Measurements from ENCODE around the gene FIBP. TPM values are rescaled to one million over a fixed set of nuclear protein-coding genes. Genes with fewer than 3 reads are reported as not detected.
A peak's percentile ranks its signal among the peaks of the same experiment; 100 is the strongest.
"Not testable (repeated sequence)": the region's sequence is repeated elsewhere in the genome, so short reads cannot be mapped to it uniquely, and the experiment has no call there.

The FIBP gene
- polyA plus RNA-seq, 2 donors = 20.7 to 38.1 TPM

- WGBS, 2 donors = 72 to 77% methylated on average over 10 of the region's 10 CpGs
- peak overlapping the region in 1 of 2 donors; percentile 98 for H3K27ac ChIP-seq (ENCODE audit: low read depth in 2 of 2, low read length in 1 of 2)
Observed at GRCh38 chr11:65892661-65893317, 4.5 kb upstream of the FIBP start.

GRCh38 chr11:65892137-65892540 lies 3.9 kb upstream of the FIBP start:
- H3K27me3 ChIP-seq (ENCODE audit: control insufficient read depth in 1 of 2, insufficient read depth in 2 of 2, low read length in 2 of 2); H3K9me3 ChIP-seq (ENCODE audit: control insufficient read depth in 2 of 2, insufficient read depth in 1 of 2, low read depth in 1 of 2, low read length in 1 of 2); H3K36me3 ChIP-seq (ENCODE audit: control insufficient read depth in 2 of 2, insufficient read depth in 2 of 2, low read length in 1 of 2): not testable (repeated sequence)
- H3K27ac ChIP-seq (ENCODE audit: low read depth in 2 of 2, low read length in 1 of 2) = peak overlapping the region; percentile 98
- peak overlapping the region in 1 of 2 donors; percentile 53 for H3K4me3 ChIP-seq (ENCODE audit: low read depth in 1 of 2, low read length in 2 of 2)
- peaks cover 7 to 13% of the 10 kb centered on the region in 2 donors for H3K4me1 ChIP-seq (ENCODE audit: control insufficient read depth in 2 of 2, insufficient read depth in 2 of 2, low read length in 1 of 2)
- WGBS, 2 donors = 59 to 61% methylated on average over 5 of the region's 5 CpGs

More at GRCh38 chr11:65892661-65893317, 4.5 kb upstream of the FIBP start:
- H3K4me1 ChIP-seq (ENCODE audit: control insufficient read depth in 2 of 2, insufficient read depth in 2 of 2, low read length in 1 of 2) = peaks cover 7 to 11% of the 10 kb centered on the region in 2 donors
- H3K4me3 ChIP-seq (ENCODE audit: low read depth in 1 of 2, low read length in 2 of 2) = no peak overlapping the region
- no peaks in the 10 kb centered on the region for H3K27me3 ChIP-seq (ENCODE audit: control insufficient read depth in 1 of 2, insufficient read depth in 2 of 2, low read length in 2 of 2)
- H3K36me3 ChIP-seq (ENCODE audit: control insufficient read depth in 2 of 2, insufficient read depth in 2 of 2, low read length in 1 of 2) = no peaks in the 10 kb centered on the region
- H3K9me3 ChIP-seq (ENCODE audit: control insufficient read depth in 2 of 2, insufficient read depth in 1 of 2, low read depth in 1 of 2, low read length in 1 of 2) = no peaks in the 10 kb centered on the region

GRCh38 chr11:65891219-65892136 lies 3.2 kb upstream of the FIBP start:
- no peaks in the 10 kb centered on the region for H3K36me3 ChIP-seq (ENCODE audit: control insufficient read depth in 2 of 2, insufficient read depth in 2 of 2, low read length in 1 of 2)
- no peaks in the 10 kb centered on the region for H3K27me3 ChIP-seq (ENCODE audit: control insufficient read depth in 1 of 2, insufficient read depth in 2 of 2, low read length in 2 of 2)
- WGBS, 2 donors = 7 to 9% methylated on average over 45 to 57 of the region's 57 CpGs
- peaks cover 7 to 13% of the 10 kb centered on the region in 2 donors for H3K4me1 ChIP-seq (ENCODE audit: control insufficient read depth in 2 of 2, insufficient read depth in 2 of 2, low read length in 1 of 2)
- no peaks in the 10 kb centered on the region for H3K9me3 ChIP-seq (ENCODE audit: control insufficient read depth in 2 of 2, insufficient read depth in 1 of 2, low read depth in 1 of 2, low read length in 1 of 2)
- H3K4me3 ChIP-seq (ENCODE audit: low read depth in 1 of 2, low read length in 2 of 2) = peak overlapping the region; percentile 53 to 77
- peak overlapping the region; percentile 98 for H3K27ac ChIP-seq (ENCODE audit: low read depth in 2 of 2, low read length in 1 of 2)

DNA sequence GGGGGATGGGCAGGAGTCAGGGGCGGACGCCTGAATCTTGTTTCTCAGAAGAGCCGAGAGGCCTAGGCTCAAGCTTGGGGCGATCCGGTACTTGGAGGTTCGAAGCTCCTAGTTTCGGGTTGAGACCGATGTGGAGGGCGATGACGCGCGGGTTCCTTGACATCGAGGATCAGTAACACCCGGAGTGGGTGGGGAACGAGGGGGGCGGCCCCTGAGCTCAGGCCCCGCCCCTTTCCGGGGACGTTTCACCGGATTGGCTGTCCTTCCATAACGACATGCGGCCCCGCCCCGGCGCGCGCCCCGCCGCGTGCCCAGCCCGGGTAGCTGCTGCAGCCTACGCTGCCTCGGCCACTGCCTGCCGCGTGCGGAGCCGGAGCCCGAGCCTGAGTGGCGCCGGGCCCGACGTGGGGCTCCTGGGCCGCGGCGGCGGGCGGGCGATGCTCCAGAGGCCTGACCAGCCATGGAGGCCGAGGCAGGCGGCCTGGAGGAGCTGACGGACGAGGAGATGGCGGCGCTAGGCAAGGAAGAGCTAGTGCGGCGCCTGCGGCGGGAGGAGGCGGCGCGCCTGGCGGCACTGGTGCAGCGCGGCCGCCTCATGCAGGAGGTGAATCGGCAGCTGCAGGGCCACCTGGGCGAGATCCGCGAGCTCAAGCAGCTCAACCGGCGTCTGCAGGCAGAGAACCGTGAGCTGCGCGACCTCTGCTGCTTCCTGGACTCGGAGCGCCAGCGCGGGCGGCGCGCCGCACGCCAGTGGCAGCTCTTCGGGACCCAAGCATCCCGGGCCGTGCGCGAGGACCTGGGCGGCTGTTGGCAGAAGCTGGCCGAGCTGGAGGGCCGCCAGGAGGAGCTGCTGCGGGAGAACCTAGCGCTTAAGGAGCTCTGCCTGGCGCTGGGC lies 2.3 kb upstream of the FIBP start, which contains the start of gene CCDC85B:
CCDC85B (plus strand) TSS at position 350 of the 895 bp plus-strand sequence; CDS start at position 461, 111 bp downstream.
- WGBS, 2 donors = 0% methylated on average over 81 to 94 of the region's 94 CpGs
- H3K27me3 ChIP-seq (ENCODE audit: control insufficient read depth in 1 of 2, insufficient read depth in 2 of 2, low read length in 2 of 2) = no peaks in the 10 kb centered on the region
- H3K9me3 ChIP-seq (ENCODE audit: control insufficient read depth in 2 of 2, insufficient read depth in 1 of 2, low read depth in 1 of 2, low read length in 1 of 2) = no peaks in the 10 kb centered on the region
- H3K4me1 ChIP-seq (ENCODE audit: control insufficient read depth in 2 of 2, insufficient read depth in 2 of 2, low read length in 1 of 2) = peaks cover 7 to 13% of the 10 kb centered on the region in 2 donors
- peak within 1 kb of the TSS; percentile 53 to 77 for H3K4me3 ChIP-seq (ENCODE audit: low read depth in 1 of 2, low read length in 2 of 2)
- H3K36me3 ChIP-seq (ENCODE audit: control insufficient read depth in 2 of 2, insufficient read depth in 2 of 2, low read length in 1 of 2) = peaks cover 0 to 3% of the 10 kb centered on the region in 2 donors
- H3K27ac ChIP-seq (ENCODE audit: low read depth in 2 of 2, low read length in 1 of 2) = peak within 1 kb of the TSS; percentile 98

- Histone ChIP-seq H3K4me3 (ENCODE audit: low read depth in 1 of 2, low read length in 2 of 2) (peak overlapping the region; percentile 54 to 68), H3K27me3 (ENCODE audit: control insufficient read depth in 1 of 2, insufficient read depth in 2 of 2, low read length in 2 of 2) (no peaks in the 10 kb centered on the region), H3K27ac (ENCODE audit: low read depth in 2 of 2, low read length in 1 of 2) (peak overlapping the region; percentile 97 to 98), H3K4me1 (ENCODE audit: control insufficient read depth in 2 of 2, insufficient read depth in 2 of 2, low read length in 1 of 2) (peaks cover 5 to 13% of the 10 kb centered on the region in 2 donors), H3K9me3 (ENCODE audit: control insufficient read depth in 2 of 2, insufficient read depth in 1 of 2, low read depth in 1 of 2, low read length in 1 of 2) (no peaks in the 10 kb centered on the region), H3K36me3 (ENCODE audit: control insufficient read depth in 2 of 2, insufficient read depth in 2 of 2, low read length in 1 of 2) (peaks cover 2 to 26% of the 10 kb centered on the region in 2 donors)
- 4% methylated on average over 22 to 23 of the region's 23 CpGs for WGBS, 2 donors
Observed at GRCh38 chr11:65887723-65888162, 528 bp downstream of the FIBP start.

DNA sequence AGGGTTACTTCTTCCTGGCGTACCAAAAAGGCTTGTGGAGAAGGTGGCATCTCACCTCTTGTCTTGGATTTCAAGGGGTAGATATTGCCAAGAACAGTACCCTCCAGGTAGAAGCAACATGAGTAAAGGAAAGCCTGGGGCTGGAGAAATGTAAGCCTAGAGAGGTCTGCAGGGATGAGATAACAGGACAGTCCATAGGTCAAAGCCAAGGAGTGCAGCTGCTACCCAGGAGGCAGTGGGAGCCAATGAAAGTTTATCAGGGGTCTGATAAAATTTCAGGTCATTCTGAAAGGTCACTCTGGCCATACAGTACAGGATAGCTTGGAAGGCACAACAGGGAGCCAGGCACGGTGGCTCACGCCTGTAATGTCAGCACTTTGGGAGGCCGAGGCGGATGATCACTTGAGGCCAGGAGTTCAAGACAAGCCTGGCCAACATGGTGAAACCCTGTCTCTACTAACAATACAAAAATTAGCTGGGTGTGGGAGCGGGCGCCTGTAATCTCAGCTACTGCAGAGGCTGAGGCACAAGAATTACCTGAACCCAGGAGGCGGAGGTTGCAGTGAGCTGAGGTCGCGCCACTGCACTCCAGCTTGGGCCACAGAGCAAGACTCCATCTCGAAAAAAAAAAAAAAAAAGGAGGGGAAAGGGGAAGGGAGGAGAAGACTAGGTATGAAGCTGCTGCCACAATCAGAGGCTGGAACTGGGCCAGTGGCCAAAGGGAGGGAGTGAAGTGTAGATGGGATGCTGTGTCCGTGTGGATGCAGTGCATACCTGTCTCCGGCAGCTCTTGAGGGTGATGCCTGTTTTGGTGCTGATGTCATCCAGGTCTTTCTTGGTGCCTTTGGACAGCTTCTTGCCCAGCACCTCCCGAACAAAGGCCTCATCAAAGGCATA lies 1.2 kb downstream of the FIBP start:
- WGBS, 2 donors = 80 to 82% methylated on average over 14 of the region's 14 CpGs

DNA sequence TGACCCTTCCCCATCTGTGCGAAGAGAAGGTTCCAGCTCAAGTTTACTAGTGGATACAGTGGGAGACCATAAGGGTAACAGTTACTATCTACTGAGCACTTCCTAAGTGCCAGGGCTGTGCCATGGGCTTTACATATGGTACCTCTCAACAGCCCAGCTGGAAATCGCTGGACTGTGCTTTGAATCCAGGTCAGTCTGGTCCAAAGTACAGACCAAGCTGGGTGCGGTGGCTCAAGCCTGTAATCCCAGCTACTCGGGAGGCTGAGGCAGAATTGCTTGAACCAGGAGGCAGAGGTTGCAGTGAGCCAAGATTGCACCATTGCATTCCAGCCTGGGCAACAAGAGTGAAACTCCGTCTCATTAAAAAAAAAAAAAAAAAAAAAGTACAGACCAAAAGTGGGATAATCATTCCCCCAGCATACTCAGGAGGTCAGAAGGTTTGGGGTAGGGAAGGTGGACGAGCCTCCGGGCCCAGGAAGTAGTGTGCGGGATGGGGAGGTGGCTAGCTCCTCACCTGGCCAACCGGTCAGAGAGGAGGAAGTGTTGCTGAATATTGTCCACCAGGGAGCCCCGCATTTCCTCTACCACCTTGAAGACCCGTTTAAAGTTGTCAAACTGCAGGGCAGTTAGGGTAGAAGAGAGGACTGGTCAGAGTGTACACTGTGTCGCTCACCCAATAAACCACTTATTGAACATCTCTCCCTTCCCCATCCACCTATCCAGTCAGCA lies 2.3 kb downstream of the FIBP start:
- Histone ChIP-seq H3K4me1 (ENCODE audit: control insufficient read depth in 2 of 2, insufficient read depth in 2 of 2, low read length in 1 of 2) (peaks cover 0 to 6% of the 10 kb centered on the region in 2 donors), H3K9me3 (ENCODE audit: control insufficient read depth in 2 of 2, insufficient read depth in 1 of 2, low read depth in 1 of 2, low read length in 1 of 2) (no peaks in the 10 kb centered on the region), H3K36me3 (ENCODE audit: control insufficient read depth in 2 of 2, insufficient read depth in 2 of 2, low read length in 1 of 2) (peaks cover 2 to 34% of the 10 kb centered on the region in 2 donors), H3K27ac (ENCODE audit: low read depth in 2 of 2, low read length in 1 of 2) (no peak overlapping the region), H3K4me3 (ENCODE audit: low read depth in 1 of 2, low read length in 2 of 2) (no peak overlapping the region), H3K27me3 (ENCODE audit: control insufficient read depth in 1 of 2, insufficient read depth in 2 of 2, low read length in 2 of 2) (no peaks in the 10 kb centered on the region)
- 90% methylated on average over 12 of the region's 12 CpGs for WGBS, 2 donors

More for the DNA sequence above, 1.2 kb downstream of the FIBP start:
- Histone ChIP-seq H3K27me3 (ENCODE audit: control insufficient read depth in 1 of 2, insufficient read depth in 2 of 2, low read length in 2 of 2) (no peaks in the 10 kb centered on the region), H3K4me3 (ENCODE audit: low read depth in 1 of 2, low read length in 2 of 2) (peak overlapping the region in 1 of 2 donors; percentile 5), H3K36me3 (ENCODE audit: control insufficient read depth in 2 of 2, insufficient read depth in 2 of 2, low read length in 1 of 2) (peaks cover 2 to 33% of the 10 kb centered on the region in 2 donors), H3K27ac (ENCODE audit: low read depth in 2 of 2, low read length in 1 of 2) (peak overlapping the region; percentile 97 to 98), H3K4me1 (ENCODE audit: control insufficient read depth in 2 of 2, insufficient read depth in 2 of 2, low read length in 1 of 2) (peaks cover 5 to 13% of the 10 kb centered on the region in 2 donors), H3K9me3 (ENCODE audit: control insufficient read depth in 2 of 2, insufficient read depth in 1 of 2, low read depth in 1 of 2, low read length in 1 of 2) (no peaks in the 10 kb centered on the region)

DNA sequence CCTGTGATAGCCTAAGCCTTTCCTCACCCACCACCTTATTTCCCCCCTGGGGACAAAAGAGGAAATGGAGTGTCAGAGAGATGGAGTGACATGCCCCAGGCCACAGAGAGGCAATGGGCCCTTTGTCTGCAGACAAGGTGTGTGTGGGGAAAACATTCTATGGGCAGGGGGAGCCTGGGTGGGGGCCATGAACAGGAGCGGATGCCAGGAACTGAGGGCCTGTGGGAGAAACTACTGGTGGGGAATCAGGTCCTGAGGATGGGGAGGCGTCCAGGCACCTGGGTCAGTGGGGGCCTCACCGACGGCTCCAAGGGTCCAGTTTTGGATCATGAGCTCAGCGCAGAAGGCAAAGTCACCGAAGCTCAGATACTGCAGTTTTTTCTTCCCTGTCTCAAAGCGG lies 3.0 kb downstream of the FIBP start:
- H3K4me1 ChIP-seq (ENCODE audit: control insufficient read depth in 2 of 2, insufficient read depth in 2 of 2, low read length in 1 of 2) = peaks cover 0 to 6% of the 10 kb centered on the region in 2 donors

More for the DNA sequence above, 3.0 kb downstream of the FIBP start:
- no peak overlapping the region for H3K27ac ChIP-seq (ENCODE audit: low read depth in 2 of 2, low read length in 1 of 2)
- H3K9me3 ChIP-seq (ENCODE audit: control insufficient read depth in 2 of 2, insufficient read depth in 1 of 2, low read depth in 1 of 2, low read length in 1 of 2) = no peaks in the 10 kb centered on the region
- WGBS, 2 donors = 92 to 96% methylated on average over 7 of the region's 7 CpGs
- H3K36me3 ChIP-seq (ENCODE audit: control insufficient read depth in 2 of 2, insufficient read depth in 2 of 2, low read length in 1 of 2) = peaks cover 2 to 34% of the 10 kb centered on the region in 2 donors
- no peaks in the 10 kb centered on the region for H3K27me3 ChIP-seq (ENCODE audit: control insufficient read depth in 1 of 2, insufficient read depth in 2 of 2, low read length in 2 of 2)
- H3K4me3 ChIP-seq (ENCODE audit: low read depth in 1 of 2, low read length in 2 of 2) = no peak overlapping the region
